Midbrain (tissue), 1 donor: ENCODE results near the gene ZMYM4.

ENCODE experiments used
- DNase-seq: peaks from one replicate; lab custom pipeline; 2025; lab: John Stamatoyannopoulos, UW

The ZMYM4 gene

DNA sequence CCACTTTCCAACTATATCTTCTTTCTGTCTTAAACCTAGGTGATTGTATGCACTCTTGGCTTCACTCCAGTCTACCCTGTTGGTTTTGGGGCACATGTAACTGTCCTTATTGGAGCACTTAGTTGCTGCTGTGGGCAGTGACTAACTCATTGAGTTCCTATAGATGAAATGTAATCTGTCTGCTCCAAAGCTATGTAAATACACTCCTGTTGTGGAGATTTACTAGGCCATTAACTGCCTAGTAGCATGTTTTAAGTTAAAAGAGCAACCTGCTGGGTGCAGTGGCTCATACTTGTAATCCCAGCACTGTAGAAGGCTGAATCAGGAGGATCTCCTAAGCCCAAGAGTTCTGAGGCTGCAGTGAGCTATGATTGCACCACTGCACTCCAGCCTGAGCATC is 137.6 kb downstream of the ZMYM4 start:
- no peak for DNase-seq

GRCh38 chr1:35407743-35408142 is 139.2 kb downstream of the ZMYM4 start:
- DNase-seq: no peak

GRCh38 chr1:35408925-35409324 is 140.4 kb downstream of the ZMYM4 start:
- DNase-seq: no peak

DNA sequence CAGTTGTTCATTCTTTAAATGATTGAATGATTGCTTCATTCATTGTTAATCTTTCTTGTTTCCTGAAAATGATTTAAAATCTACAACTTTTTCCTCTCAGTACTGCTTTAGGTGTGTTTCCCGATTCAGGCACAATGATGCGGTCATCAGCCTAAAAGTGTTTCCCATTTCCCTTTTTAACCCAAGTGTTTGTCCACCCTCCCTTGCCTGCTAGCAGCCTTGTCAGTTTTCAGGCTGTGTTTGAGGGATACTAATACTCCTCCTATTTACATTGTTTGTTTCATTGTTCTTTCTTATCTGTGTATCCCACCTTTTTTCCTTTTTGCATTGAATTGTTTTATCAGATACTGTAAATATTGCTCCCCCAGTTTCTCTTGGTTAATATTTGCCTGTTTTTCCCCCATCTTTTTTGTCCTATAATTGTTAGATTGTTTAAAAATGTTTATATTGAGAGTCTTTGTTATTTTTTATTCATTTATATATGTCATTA is 157.6 kb downstream of the ZMYM4 start:
- DNase-seq: no peak

DNA sequence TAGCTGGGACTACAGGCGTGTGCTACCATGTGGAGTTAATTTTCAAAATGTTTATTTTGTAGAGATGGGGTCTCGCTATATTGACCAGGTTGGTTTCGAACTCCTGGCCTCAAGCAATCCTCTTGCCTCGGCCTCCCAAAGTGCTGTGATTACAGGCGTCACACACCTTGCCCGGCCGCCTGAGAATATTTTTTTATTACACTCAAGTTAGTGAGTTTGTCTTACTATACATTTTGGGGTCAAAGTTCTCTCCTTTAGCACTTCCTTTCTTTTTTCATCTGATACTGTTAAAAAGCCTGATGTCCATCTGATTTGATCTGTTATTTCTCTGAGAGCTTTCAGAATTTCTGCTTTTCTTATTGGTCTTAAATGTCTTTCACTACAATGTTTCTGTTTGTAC is 159.9 kb downstream of the ZMYM4 start:
- no peak for DNase-seq

DNA sequence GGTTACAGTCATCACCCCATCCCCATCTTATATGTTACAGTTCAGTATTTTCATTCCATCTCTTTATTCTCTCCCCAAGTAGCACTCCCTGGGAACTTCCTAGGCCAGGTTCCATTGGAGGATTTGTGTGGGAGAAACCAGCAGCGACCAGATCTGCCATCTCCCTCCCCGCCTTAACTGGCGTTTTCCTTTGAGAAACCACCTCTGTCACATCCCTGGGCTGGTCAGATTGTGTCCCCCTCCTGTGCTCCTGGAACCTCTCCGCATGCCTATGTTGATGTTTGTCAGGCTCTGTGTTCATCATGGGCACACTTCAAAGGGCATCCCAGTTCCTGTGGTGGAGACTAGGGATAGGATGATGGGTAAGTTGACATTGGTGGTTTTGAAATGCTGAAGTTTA is 162.3 kb downstream of the ZMYM4 start:
- no peak for DNase-seq

DNA sequence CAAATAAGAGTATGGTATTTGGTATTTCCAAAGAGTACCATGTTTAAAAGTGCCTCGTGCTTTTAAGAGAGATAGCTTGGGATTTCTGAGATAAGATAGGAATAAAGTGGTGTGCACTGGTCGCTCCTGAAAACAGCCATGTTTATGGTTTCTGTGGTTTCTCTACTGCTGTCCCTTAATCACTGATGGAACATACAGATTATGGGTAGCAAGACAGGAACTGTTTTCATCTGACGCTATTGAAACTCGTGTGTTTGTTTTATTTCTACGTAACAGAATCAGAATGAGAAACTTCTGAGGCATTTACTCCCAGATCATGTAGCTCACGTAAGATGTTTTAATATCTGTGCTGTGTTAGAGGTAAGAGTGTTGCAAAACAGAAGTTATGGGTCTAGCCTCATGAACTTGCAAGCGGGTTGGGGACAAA is 162.7 kb downstream of the ZMYM4 start:
- DNase-seq: no peak

DNA sequence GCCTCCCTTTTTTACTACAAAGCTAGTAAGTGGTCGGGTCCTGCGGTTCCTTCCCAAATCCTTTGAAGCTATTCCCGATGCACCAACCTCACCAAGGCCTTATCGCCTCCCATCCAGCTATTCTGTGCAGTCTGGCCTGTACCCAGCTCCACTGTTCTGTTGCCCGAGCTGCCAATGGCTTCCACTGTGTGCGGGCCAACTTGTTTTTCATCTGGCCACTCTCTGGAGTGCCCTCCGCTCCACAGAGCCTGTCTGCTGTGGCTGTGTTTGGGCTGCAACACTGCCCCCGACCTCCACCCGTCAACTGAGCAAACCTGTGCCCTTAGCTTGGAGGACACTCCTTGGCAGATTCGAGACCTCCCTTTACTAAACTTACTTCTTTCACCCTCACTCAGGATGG is 163.7 kb downstream of the ZMYM4 start:
- peak; percentile 35 for DNase-seq

DNA sequence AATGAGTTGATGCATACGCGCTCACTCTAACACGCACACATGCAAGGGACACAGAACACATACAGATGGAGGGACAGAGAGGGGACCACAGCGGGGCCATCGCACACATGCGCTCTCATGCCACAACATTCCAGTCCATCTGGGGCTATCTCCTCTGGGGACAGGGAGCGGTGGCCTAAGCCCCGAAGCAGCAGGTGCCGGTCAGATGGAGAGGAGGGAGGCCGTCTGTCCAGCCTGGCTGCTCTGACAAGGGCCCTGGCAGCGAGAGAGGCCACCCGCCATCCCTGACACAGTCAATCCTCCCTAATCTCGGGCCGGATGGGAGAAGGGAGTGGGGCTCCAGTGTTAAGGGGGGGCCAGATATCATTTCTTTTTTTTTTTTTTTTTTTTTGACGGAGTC is 165.2 kb downstream of the ZMYM4 start:
- DNase-seq: no peak

DNA sequence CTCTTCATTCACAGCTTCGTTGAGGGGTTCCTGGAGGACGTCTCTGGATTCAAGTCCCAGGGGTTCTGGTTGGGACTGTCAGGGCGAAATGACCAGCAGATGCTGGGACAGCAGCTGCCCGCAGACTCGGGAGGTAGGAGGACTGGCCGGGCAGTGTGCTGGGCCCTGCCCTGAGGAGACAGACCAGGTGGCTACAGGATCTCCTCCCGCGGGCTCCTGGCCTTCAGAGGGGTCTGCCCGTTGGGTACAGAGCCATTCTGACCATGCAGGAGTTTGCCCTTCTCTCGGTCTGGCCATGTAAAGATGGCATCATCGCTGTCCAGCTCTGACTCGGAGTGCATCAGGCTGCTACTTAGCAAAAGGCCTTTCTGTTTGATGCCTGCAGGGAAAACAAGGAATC is 166.2 kb downstream of the ZMYM4 start:
- DNase-seq: no peak

GRCh38 chr1:35436078-35436477 is 167.6 kb downstream of the ZMYM4 start:
- DNase-seq: no peak

- DNase-seq: no peak
Observed at GRCh38 chr1:35437200-35437599, 168.7 kb downstream of the ZMYM4 start.

DNA sequence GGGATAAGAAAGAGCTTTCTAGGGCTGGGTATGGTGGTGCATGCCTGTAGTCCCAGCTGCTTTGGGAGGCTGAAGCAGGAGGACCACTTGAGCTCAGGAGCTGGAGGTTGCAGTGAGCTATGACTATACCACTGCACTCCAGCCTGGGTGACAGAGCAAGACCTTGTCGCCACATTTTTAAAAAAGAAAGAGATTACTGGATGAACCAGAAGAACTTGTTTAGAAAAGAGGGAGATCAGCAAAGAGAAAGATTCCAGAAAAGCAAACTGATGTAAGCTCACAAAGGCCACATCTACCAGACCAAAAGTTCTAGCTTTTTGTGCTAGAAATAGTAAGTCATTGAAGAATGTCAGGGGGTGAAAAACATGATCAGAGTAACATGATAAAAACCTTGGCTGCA is 171.1 kb downstream of the ZMYM4 start:
- no peak for DNase-seq

DNA sequence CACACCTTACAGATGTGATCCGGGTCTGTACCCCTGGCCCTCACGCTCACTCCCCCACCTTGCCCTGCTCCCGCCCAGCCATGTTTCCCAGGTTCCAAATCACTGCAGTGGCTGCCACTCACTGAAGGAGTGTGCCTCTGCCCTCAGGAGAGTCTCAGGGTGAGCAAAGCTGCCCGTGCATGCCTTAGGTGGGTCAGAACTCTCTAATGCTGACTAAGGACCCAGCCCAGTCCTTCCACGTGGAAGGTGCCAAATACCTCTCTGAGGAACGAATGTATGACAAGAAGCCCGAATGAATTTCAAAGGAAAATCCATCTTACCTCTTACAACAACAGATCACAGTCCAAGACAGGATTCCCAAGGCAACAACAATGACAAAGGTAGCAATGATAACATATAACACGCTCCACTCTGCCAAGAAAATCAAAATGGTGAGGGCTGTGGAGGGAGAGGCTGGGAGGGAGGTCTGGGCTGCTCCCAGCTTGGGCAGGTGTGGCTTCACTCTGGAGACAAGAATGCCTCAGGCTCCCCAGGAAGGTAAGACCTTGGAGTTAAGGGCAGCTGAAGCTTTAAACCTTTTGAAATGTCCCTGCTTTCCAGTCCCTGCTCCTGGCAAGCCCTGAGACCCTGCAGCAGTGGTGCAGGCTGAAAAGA is 173.5 kb downstream of the ZMYM4 start:
- DNase-seq: no peak

DNA sequence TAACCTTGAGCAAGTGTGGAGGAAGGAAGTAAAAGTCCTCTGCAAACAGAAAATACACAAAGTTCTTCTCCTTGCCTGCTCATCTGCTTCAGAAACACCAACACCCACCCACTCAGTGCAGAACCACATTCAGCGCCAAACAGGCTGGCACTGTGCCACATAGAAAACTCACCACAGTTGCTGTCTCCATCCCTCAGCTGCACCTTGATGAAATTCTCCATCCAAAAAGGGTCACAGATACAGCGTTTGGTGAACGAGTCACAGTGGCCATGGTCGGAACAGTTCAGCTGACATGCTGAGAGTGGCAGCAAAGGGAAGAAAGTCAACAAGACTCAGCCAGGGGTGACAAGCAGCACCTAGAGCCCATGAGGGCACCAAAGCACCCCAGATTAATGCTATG is 174.2 kb downstream of the ZMYM4 start:
- no peak for DNase-seq

DNA sequence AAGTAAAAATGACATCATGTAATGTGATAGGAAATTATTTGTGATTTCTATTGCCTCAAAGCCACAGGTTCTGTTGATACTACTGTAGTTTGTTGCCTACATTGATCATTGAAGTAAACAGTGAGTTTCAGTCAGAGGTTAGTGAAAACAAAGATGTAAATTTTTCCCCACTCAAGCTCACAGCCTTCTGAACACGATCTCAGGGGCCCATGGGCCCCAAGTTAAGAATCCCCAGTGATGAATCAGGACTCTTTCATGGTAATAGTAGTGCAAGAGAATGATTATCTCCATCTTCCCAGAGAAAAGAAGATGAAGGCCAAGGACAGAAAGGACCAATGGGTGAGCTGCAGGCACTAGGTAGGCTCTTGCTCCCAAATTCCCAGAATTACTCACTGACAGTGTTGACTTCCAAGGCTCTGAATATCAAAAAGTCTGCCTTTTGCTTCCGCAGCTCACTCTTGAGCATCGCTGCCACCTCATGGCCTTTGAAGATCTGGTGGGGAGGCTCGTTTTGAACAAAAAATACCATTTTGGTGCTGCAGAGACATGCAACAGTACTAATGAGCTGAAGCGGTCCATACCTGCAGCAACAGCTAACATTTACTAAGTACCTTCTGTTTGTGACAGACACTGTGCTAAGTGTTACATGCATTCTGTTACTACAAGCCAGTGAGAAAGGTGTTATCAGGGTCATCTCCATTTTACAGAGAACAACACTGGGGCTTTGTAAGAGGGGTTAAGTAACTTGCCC is 175.4 kb downstream of the ZMYM4 start:
- no peak for DNase-seq

DNA sequence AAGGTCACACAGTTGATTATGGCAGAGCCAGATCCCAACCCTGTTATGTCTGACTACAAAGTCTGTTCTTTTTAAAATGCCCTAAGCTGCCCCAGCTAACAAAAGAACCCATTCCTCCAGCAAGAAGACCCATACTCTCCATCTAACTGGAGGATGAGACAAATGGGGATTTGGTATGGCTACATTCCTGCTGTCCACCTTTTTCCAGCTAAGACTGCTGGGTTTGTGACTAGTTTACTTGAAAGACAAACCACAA is 175.9 kb downstream of the ZMYM4 start:
- DNase-seq: no peak

DNA sequence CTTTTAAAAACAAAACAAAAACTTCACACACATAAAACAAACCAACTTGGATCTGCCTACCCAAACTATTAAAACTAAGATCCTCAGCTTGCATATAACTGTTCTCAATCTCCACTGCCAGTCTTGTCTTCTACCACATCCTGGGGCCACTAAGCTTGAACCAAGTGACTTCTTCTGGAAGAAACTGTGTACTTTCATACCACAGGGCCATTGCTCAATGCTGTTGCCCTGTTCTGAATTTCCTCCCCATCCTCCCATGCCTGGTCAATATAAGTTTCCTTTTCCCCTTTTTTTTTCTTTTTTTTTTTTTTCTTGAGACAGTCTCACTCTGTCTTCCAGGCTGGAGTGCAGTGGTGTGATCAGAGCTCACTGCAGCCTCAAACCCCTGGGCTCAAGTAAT is 178.8 kb downstream of the ZMYM4 start:
- no peak for DNase-seq

DNA sequence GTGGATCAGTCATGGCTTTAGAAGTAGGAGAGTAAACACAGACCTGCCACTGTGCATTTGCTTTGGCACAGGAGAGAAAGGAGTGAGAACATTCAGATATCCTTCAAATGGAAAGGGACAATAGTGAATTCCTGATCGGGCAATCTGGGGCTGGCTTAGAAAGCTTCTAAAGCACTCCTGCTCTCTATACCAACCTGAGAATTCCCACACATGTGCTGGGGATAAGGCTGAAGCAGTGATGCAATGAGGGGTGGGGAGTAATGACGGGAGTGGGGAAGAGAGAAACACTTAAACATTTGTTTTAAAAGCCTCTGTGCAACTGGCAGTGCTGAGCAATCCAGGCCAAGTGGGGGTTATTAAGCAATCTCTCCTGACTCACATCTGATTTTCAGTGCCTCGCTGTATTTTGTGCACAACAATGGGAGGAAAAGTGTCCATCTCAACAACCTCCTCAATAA is 179.9 kb downstream of the ZMYM4 start:
- no peak for DNase-seq

DNA sequence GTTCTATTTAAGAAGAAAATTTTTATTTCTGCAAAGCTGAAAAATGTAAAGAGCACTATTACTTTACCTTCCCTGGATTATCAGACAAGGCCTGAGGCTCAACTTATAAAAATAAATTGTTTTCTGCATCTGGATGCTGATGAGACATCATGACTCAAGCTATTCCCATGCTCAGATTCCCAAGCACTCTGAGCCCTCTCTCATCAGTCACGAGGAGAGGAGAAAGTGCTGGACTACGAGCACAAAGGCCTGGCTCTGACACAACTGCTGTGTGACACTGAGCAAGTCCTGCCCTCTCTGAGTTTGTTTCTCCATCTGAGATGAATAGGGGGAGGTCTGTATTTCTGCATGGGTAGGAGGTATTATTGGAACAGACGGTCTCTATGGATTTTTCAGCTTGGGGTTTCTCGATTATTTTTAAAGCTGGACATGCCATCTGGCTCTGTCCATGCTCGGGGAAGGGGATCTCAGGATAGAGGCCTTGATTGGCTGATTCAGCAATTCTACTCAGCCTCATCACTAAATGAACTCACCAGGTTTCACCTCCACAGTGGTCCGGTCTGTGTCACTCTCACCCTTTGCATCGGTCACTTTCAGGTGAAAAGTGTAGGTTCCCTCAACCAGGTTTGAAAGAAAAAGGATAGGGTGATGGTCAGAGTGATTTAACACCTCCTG is 181.0 kb downstream of the ZMYM4 start:
- no peak for DNase-seq

- peak; percentile 87 for DNase-seq
Observed at GRCh38 chr1:35451125-35451528, 182.6 kb downstream of the ZMYM4 start.

DNA sequence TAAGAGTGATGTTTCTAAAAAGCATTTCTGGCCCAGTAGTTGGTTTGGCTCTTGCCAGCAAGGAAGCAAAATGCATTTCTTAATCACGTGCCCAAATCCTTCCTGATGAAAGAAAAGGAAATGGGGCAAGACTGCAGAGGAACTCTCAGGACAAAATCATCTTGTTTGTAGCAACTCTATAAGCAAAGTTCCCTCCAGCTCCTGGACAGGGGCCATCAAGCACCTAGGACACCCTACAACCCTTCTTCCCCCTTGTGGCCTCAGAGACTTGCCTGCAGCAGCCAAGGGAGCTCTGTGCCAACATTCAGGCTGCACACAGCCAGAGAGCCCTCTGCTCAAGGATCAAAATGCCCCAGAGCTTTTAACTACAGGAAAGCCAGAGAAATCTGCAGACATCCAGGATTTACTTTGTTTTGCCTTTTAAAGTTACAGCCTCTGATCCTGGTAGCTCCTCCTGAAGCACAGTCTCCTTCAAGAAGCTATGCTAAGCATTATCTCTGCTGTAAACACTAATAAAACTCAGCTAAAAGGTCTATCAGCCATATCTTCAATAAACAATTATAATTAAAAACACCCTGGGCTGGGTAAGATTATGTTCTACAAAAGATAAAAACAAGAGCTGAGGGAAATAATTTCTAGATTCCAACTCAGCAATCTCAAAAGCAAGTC is 183.7 kb downstream of the ZMYM4 start:
- peak; percentile 37 for DNase-seq

GRCh38 chr1:35453031-35453430 is 184.5 kb downstream of the ZMYM4 start:
- no peak for DNase-seq
